Activated CD8-positive, alpha-beta T cell treated with anti-CD3 and anti-CD28 coated beads, Interleukin-2, amount 10 ng/mL, durations not matched to agents 7 days and 5 days (primary cell): ENCODE results near the gene SLC26A5. TPM values are rescaled to one million over a fixed set of nuclear protein-coding genes. Genes with fewer than 3 reads are reported as not detected.

Experiments used
- ATAC-seq: fragments of 150-1000 bp; cut with Tn5 transposase; one replicate; pipeline ENCODE4 v1.10.0; 2021; ENCODE audit warnings: moderate library complexity
- CTCF ChIA-PET: fragments of 350-600 bp; sonication (Branson Sonifier 250); formaldehyde crosslinking; loops from one replicate; lab custom pipeline; 2021; ENCODE audit warnings: antibody characterized with exemption; lab: Charles Lee
- POLR2A ChIA-PET: fragments of 350-600 bp; sonication (Branson Sonifier 250); formaldehyde crosslinking; loops from one replicate; lab custom pipeline; 2021; ENCODE audit warnings: antibody characterized with exemption; lab: Charles Lee
- DNase-seq: peaks from one replicate; pipeline ENCODE4 v3.0.0-alpha.2; 2020
- H3K27ac Mint-ChIP-seq: one replicate; pipeline ENCODE4 v1.8.0; 2021; ENCODE audit warnings: mild to moderate bottlenecking, mixed read lengths
- H3K27me3 Mint-ChIP-seq: one replicate; pipeline ENCODE4 v1.8.0; 2021; ENCODE audit warnings: low read depth, mixed read lengths
- H3K36me3 Mint-ChIP-seq: one replicate; pipeline ENCODE4 v1.8.0; 2021; ENCODE audit warnings: low read depth, mixed read lengths
- H3K4me1 Mint-ChIP-seq: one replicate; pipeline ENCODE4 v1.8.0; 2021; ENCODE audit warnings: low read depth, mixed read lengths
- H3K4me3 Mint-ChIP-seq: one replicate; pipeline ENCODE4 v1.8.0; 2021; ENCODE audit warnings: mild to moderate bottlenecking, mixed read lengths
- H3K9me3 Mint-ChIP-seq: one replicate; pipeline ENCODE4 v1.8.0; 2022; ENCODE audit warnings: mixed read lengths; ENCODE audit not compliant: insufficient read depth
- total RNA-seq, 2 experiments: library from RNA; stranded (reverse); gene quantifications; one replicate each; pipeline ENCODE4 v1.2.3, GENCODE V29; 2021

SLC26A5 gene
- total RNA-seq, 2 experiments from 2014 or later = not detected

- peak overlapping the region; percentile 95 for H3K27ac Mint-ChIP-seq
- peaks cover 54% of the 10 kb centered on the region for H3K4me1 Mint-ChIP-seq
- ChIA-PET CTCF (no interaction called here), POLR2A (interaction anchor here (0.6 to 1.0 kb wide), 5 partner anchors 10 to 1956 kb away, joined by 3 to 4 read pairs (median 4); no protein-coding TSS in a partner anchor)
- peaks cover 44% of the 10 kb centered on the region for H3K36me3 Mint-ChIP-seq
- ATAC-seq (peak; percentile 31), DNase-seq (peak; percentile 53)
- no peaks in the 10 kb centered on the region for H3K27me3 Mint-ChIP-seq
- H3K4me3 Mint-ChIP-seq = peak overlapping the region; percentile 88
- H3K9me3 Mint-ChIP-seq = no peaks in the 10 kb centered on the region
These were observed 102.1 kb downstream of the SLC26A5 start for GRCh38 chr7:103343758-103344452.

GRCh38 chr7:103343332-103343731 is 102.7 kb downstream of the SLC26A5 start:
- H3K36me3 Mint-ChIP-seq = peaks cover 41% of the 10 kb centered on the region
- ATAC-seq (no peak), DNase-seq (no peak)
- no peaks in the 10 kb centered on the region for H3K27me3 Mint-ChIP-seq
- ChIA-PET CTCF (no interaction called here), POLR2A (no interaction called here)
- H3K4me1 Mint-ChIP-seq = peaks cover 51% of the 10 kb centered on the region
- peak overlapping the region; percentile 95 for H3K27ac Mint-ChIP-seq
- peak overlapping the region; percentile 88 for H3K4me3 Mint-ChIP-seq
- H3K9me3 Mint-ChIP-seq = no peaks in the 10 kb centered on the region

GRCh38 chr7:103341466-103341865 is 104.5 kb downstream of the SLC26A5 start:
- ChIA-PET CTCF (no interaction called here), POLR2A (no interaction called here)
- Mint-ChIP-seq H3K27ac (no peak overlapping the region), H3K27me3 (no peaks in the 10 kb centered on the region), H3K4me1 (peaks cover 42% of the 10 kb centered on the region), H3K36me3 (peaks cover 52% of the 10 kb centered on the region), H3K4me3 (no peak overlapping the region), H3K9me3 (no peaks in the 10 kb centered on the region)
- ATAC-seq = no peak
- DNase-seq = no peak

GRCh38 chr7:103338864-103339263 is 107.1 kb downstream of the SLC26A5 start:
- no peak overlapping the region for H3K4me3 Mint-ChIP-seq
- H3K9me3 Mint-ChIP-seq = no peaks in the 10 kb centered on the region
- H3K27ac Mint-ChIP-seq = no peak overlapping the region
- no peaks in the 10 kb centered on the region for H3K27me3 Mint-ChIP-seq
- ATAC-seq (no peak), DNase-seq (no peak)
- peaks cover 51% of the 10 kb centered on the region for H3K36me3 Mint-ChIP-seq
- ChIA-PET CTCF (interaction anchor here (0.9 kb wide), 1 partner anchor 25 kb away, joined by 3 read pairs; no protein-coding TSS in a partner anchor), POLR2A (interaction anchor here (0.8 to 0.9 kb wide), 2 partner anchors 9 to 27 kb away, joined by 3 read pairs; no protein-coding TSS in a partner anchor)
- H3K4me1 Mint-ChIP-seq = peaks cover 26% of the 10 kb centered on the region

GRCh38 chr7:103336761-103337160 is 109.2 kb downstream of the SLC26A5 start:
- no peak overlapping the region for H3K27ac Mint-ChIP-seq
- CTCF ChIA-PET = no interaction called here
- H3K27me3 Mint-ChIP-seq = no peaks in the 10 kb centered on the region
- POLR2A ChIA-PET = no interaction called here
- ATAC-seq (no peak), DNase-seq (no peak)
- no peak overlapping the region for H3K4me3 Mint-ChIP-seq
- peaks cover 52% of the 10 kb centered on the region for H3K36me3 Mint-ChIP-seq
- no peaks in the 10 kb centered on the region for H3K9me3 Mint-ChIP-seq
- peaks cover 19% of the 10 kb centered on the region for H3K4me1 Mint-ChIP-seq

- no peaks in the 10 kb centered on the region for H3K27me3 Mint-ChIP-seq
- H3K36me3 Mint-ChIP-seq = peaks cover 31% of the 10 kb centered on the region
- no peaks in the 10 kb centered on the region for H3K4me1 Mint-ChIP-seq
- ChIA-PET CTCF (interaction anchor here (1.1 to 1.2 kb wide), 2 partner anchors 22 to 32 kb away, joined by 3 read pairs; no protein-coding TSS in a partner anchor), POLR2A (no interaction called here)
- no peaks in the 10 kb centered on the region for H3K9me3 Mint-ChIP-seq
- no peak overlapping the region for H3K4me3 Mint-ChIP-seq
- DNase-seq (no peak), ATAC-seq (no peak)
- no peak overlapping the region for H3K27ac Mint-ChIP-seq
These were observed 120.3 kb downstream of the SLC26A5 start for GRCh38 chr7:103325744-103326143.

Other genes starting within 250 kb of the SLC26A5 start
- 10 to 100 TPM; 58.3 to 59.2 TPM for gene PMPCB, start 148.8 kb downstream of the SLC26A5 start, total RNA-seq
- gene DNAJC2, start 101.4 kb downstream of the SLC26A5 start, total RNA-seq = 10 to 100 TPM; 30.9 to 35.5 TPM
- gene PSMC2, start 98.6 kb downstream of the SLC26A5 start, total RNA-seq = 100 to 1,000 TPM; 130 to 132 TPM